ENCODE measurements around the gene NDC80. TPM values are rescaled to one million over a fixed set of nuclear protein-coding genes. Genes with fewer than 3 reads are reported as not detected.

NDC80 gene
- polyA plus RNA-seq, 3 donors: 0.07 TPM; not detected in 2

- no peak for TF ChIP-seq CTCF (IDR thresholded peaks at IDR 0.05)
- WGBS (ENCODE audit: insufficient coverage): no CpG with 5 or more reads among the region's 1 CpG
- no peak overlapping the region for H3K27ac Mint-ChIP-seq
Observed at GRCh38 chr18:2538844-2539243, 32.5 kb upstream of the NDC80 start.

GRCh38 chr18:2540575-2540974 is 30.8 kb upstream of the NDC80 start:
- Histone ChIP-seq H3K27ac (ENCODE audit: low read depth in 1 of 2, low read length in 2 of 2) (no peak overlapping the region), H4K20me1 (ENCODE audit: insufficient read depth, low read length) (no peaks in the 10 kb centered on the region), H3K9ac (ENCODE audit: insufficient read depth, low read length, poor library complexity, severe bottlenecking) (no peak overlapping the region), H3K79me2 (ENCODE audit: insufficient read depth, low read length) (no peaks in the 10 kb centered on the region), H3K36me3 (replicated peaks in 1 of 2; ENCODE audit: control insufficient read depth in 1 of 2, insufficient read depth in 2 of 2, low read length in 2 of 2) (peaks cover 12 to 44% of the 10 kb centered on the region in 2 donors), H3K27me3 (ENCODE audit: control insufficient read depth in 2 of 2, insufficient read depth in 2 of 2, low read length in 2 of 2) (no peaks in the 10 kb centered on the region), H3K4me3 (replicated peaks in 1 of 3; ENCODE audit: low read depth in 2 of 3, low read length in 3 of 3) (no peak overlapping the region), H3K4me1 (ENCODE audit: control insufficient read depth in 1 of 2, insufficient read depth in 2 of 2, low read length in 2 of 2) (no peaks in the 10 kb centered on the region), H3K4me2 (replicated peaks; ENCODE audit: extremely low read depth, low read length, poor library complexity, severe bottlenecking) (no peak overlapping the region), H2AFZ (ENCODE audit: insufficient read depth, low read depth, low read length, poor library complexity, severe bottlenecking) (no peak overlapping the region), H3K9me3 (replicated peaks in 1 of 2; ENCODE audit: control insufficient read depth in 1 of 2, insufficient read depth in 1 of 2, low read length in 2 of 2) (no peaks in the 10 kb centered on the region)
- Mint-ChIP-seq H3K27me3 (ENCODE audit: low read depth in 3 of 3) (no peaks in the 10 kb centered on the region), H3K36me3 (peaks cover 27 to 41% of the 10 kb centered on the region in 2 donors), H3K4me1 (no peaks in the 10 kb centered on the region), H3K9me3 (no peaks in the 10 kb centered on the region), H3K4me3 (no peak overlapping the region), H3K27ac (no peak overlapping the region)
- no peak for TF ChIP-seq CTCF (IDR thresholded peaks at IDR 0.05)
- no peak for DNase-seq
- intact Hi-C loops (cut with micrococcal nuclease): loop anchor here (5.0 to 10.0 kb wide), 4 partner anchors 203 to 1676 kb away; no protein-coding TSS in a partner anchor
- no CpG with 5 or more reads among the region's 4 CpGs for WGBS (ENCODE audit: insufficient coverage)

More at GRCh38 chr18:2538844-2539243, 32.5 kb upstream of the NDC80 start:
- Histone ChIP-seq H3K4me1 (ENCODE audit: control insufficient read depth in 1 of 2, insufficient read depth in 2 of 2, low read length in 2 of 2) (no peaks in the 10 kb centered on the region), H3K4me2 (replicated peaks; ENCODE audit: extremely low read depth, low read length, poor library complexity, severe bottlenecking) (no peak overlapping the region), H3K4me3 (replicated peaks in 1 of 3; ENCODE audit: low read depth in 2 of 3, low read length in 3 of 3) (no peak overlapping the region), H3K27ac (ENCODE audit: low read depth in 1 of 2, low read length in 2 of 2) (no peak overlapping the region), H3K9ac (ENCODE audit: insufficient read depth, low read length, poor library complexity, severe bottlenecking) (no peak overlapping the region), H4K20me1 (ENCODE audit: insufficient read depth, low read length) (no peaks in the 10 kb centered on the region), H2AFZ (ENCODE audit: insufficient read depth, low read depth, low read length, poor library complexity, severe bottlenecking) (no peak overlapping the region), H3K27me3 (ENCODE audit: control insufficient read depth in 2 of 2, insufficient read depth in 2 of 2, low read length in 2 of 2) (no peaks in the 10 kb centered on the region), H3K9me3 (replicated peaks in 1 of 2; ENCODE audit: control insufficient read depth in 1 of 2, insufficient read depth in 1 of 2, low read length in 2 of 2) (no peaks in the 10 kb centered on the region), H3K79me2 (ENCODE audit: insufficient read depth, low read length) (no peaks in the 10 kb centered on the region), H3K36me3 (replicated peaks in 1 of 2; ENCODE audit: control insufficient read depth in 1 of 2, insufficient read depth in 2 of 2, low read length in 2 of 2) (peaks cover 12 to 42% of the 10 kb centered on the region in 2 donors)
- peaks cover 37 to 53% of the 10 kb centered on the region in 2 donors for H3K36me3 Mint-ChIP-seq
- intact Hi-C loops (cut with micrococcal nuclease): no loop called here
- H3K4me1 Mint-ChIP-seq: no peaks in the 10 kb centered on the region
- no peak for DNase-seq
- no peaks in the 10 kb centered on the region for H3K9me3 Mint-ChIP-seq
- H3K27me3 Mint-ChIP-seq (ENCODE audit: low read depth in 3 of 3): no peaks in the 10 kb centered on the region
- H3K4me3 Mint-ChIP-seq: no peak overlapping the region

Data from CD14-positive monocyte (primary cell).